PC-9 (cell line): ENCODE data around the gene ZFAND4. TPM values are rescaled to one million over a fixed set of nuclear protein-coding genes. Genes with fewer than 3 reads are reported as not detected.
"Not testable (repeated sequence)": the region's sequence is repeated elsewhere in the genome, so short reads cannot be mapped to it uniquely, and the experiment has no call there.

Source experiments
- Bru-seq: library from RNA; stranded (reverse); fragments of 400-500 nt; gene quantifications from one replicate; lab custom pipeline; 2021; lab: Mats Ljungman, UMichigan
- BruChase-seq, 2 experiments: library from RNA; stranded (reverse); fragments of 400-500 nt; gene quantifications; one replicate each; lab custom pipeline; 2021; lab: Mats Ljungman, UMichigan
- BruUV-seq: library from RNA; stranded (reverse); fragments of 400-500 nt; replicated peaks from 2 replicates; lab custom pipeline; 2021; lab: Mats Ljungman, UMichigan
- CTCF ChIA-PET: fragments of 300-600 bp; sonication (Branson Sonifier 250); formaldehyde crosslinking; loops from one replicate; lab custom pipeline; 2022; ENCODE audit warnings: antibody characterized with exemption; lab: Charles Lee
- POLR2A ChIA-PET: fragments of 300-600 bp; sonication (Branson Sonifier 250); formaldehyde crosslinking; loops from one replicate; lab custom pipeline; 2022; ENCODE audit warnings: antibody characterized with exemption; ENCODE audit not compliant: unreplicated experiment; lab: Charles Lee
- DNase-seq, 2 experiments: peaks; one replicate each; pipeline versions ENCODE4 v3.0.0 to v3.0.0-alpha.2; 2015 to 2022; ENCODE audit warnings: mixed read lengths in 1 of 2
- H2AFZ ChIP-seq: fragments of 200-600 bp; sonication (generic); 2 replicates; pipeline ENCODE4 v1.8.1; 2017; ENCODE audit warnings: antibody characterized with exemption
- H3F3A ChIP-seq: fragments of 200-600 bp; sonication (generic); 2 replicates; pipeline ENCODE4 v1.8.1; 2017; ENCODE audit warnings: antibody characterized with exemption, mild to moderate bottlenecking, low read depth; ENCODE audit not compliant: insufficient read depth
- H3K27ac ChIP-seq: fragments of 200-600 bp; sonication (generic); 2 replicates; pipeline ENCODE4 v1.6.1; 2016; ENCODE audit warnings: mixed run types
- H3K27me3 ChIP-seq: fragments of 200-600 bp; sonication (generic); 2 replicates; pipeline ENCODE4 v1.6.1; 2016; ENCODE audit warnings: low read depth, mixed run types; ENCODE audit not compliant: insufficient read depth
- H3K36me3 ChIP-seq: fragments of 200-600 bp; sonication (generic); 2 replicates; pipeline ENCODE4 v1.6.1; 2016; ENCODE audit warnings: low read depth, mixed run types
- H3K4me1 ChIP-seq: fragments of 200-600 bp; sonication (generic); replicated peaks from 2 replicates; pipeline ENCODE4 v1.6.1; 2016; ENCODE audit warnings: mixed run types; ENCODE audit not compliant: insufficient read depth
- H3K4me2 ChIP-seq: fragments of 200-600 bp; sonication (generic); 2 replicates; pipeline ENCODE4 v1.6.1; 2017; ENCODE audit warnings: mixed run types
- H3K4me3 ChIP-seq: fragments of 200-600 bp; sonication (generic); 2 replicates; pipeline ENCODE4 v1.6.1; 2016; ENCODE audit warnings: mixed run types
- H3K79me2 ChIP-seq: fragments of 200-600 bp; sonication (generic); 2 replicates; pipeline ENCODE4 v1.6.1; 2017; ENCODE audit warnings: low read depth, mixed run types
- H3K9me2 ChIP-seq: fragments of 200-600 bp; sonication (generic); 2 replicates; pipeline ENCODE4 v1.8.1; 2017; ENCODE audit warnings: mild to moderate bottlenecking; ENCODE audit not compliant: insufficient read depth
- H3K9me3 ChIP-seq: fragments of 200-600 bp; sonication (generic); 2 replicates; pipeline ENCODE4 v1.8.1; 2016; ENCODE audit warnings: low read depth; ENCODE audit not compliant: insufficient read depth
- H4K20me1 ChIP-seq: fragments of 200-600 bp; sonication (generic); 2 replicates; pipeline ENCODE4 v1.8.1; 2017; ENCODE audit not compliant: insufficient read depth
- CTCF ChIP-seq: fragments of 200-600 bp; sonication (generic); conservative IDR thresholded peaks from 2 replicates; pipeline ENCODE4 v1.6.1; 2017; ENCODE audit warnings: mixed run types, antibody characterized with exemption, mild to moderate bottlenecking, moderate library complexity
- EZH2 ChIP-seq: fragments of 200-600 bp; sonication (generic); IDR thresholded peaks from 2 replicates; pipeline ENCODE4 v1.8.0; 2017; ENCODE audit warnings: antibody characterized with exemption, low read depth
- intact Hi-C: fragments of 100-400 bp; cut with micrococcal nuclease; formaldehyde crosslinking; loops from one replicate; pipeline ENCODE4 v1.10.0; 2022; ENCODE audit not compliant: unreplicated experiment
- long read RNA-seq: library from polyadenylated mRNA; stranded (forward); transcript quantifications from one replicate; pipeline ENCODE4 v2.0.0, GENCODE V29; 2022
- total RNA-seq: library from RNA; stranded (reverse); gene quantifications from 2 replicates; pipeline ENCODE4 v1.2.3, GENCODE V29; 2021

Gene ZFAND4
- total RNA-seq (3.5 and 4.4 TPM in 2 replicates), Bru-seq, nascent RNA (percentile 57 among the genes with signal in this experiment), BruChase-seq, experiment 1, labeled RNA remaining after a 2-hour chase (percentile 48 among the genes with signal in this experiment), BruChase-seq, experiment 2, labeled RNA remaining after a 6-hour chase (percentile 44 among the genes with signal in this experiment)
- long read RNA-seq, partial matches to known transcripts, result 0 of 6 reads
- long read RNA-seq, other reads (novel, unspliced or antisense), result 6 of 6 reads

GRCh38 chr10:45672181-45673073 lies at the start of gene ZFAND4:
Gene ZFAND4 (minus strand): TSS chr10:45672772. CDS start chr10:45663725, 9,047 bp downstream.
- no TSS peak for BruUV-seq
- H2AFZ ChIP-seq, result peak within 1 kb of the TSS; percentile 98
- no peaks in the 10 kb centered on the region for H3K36me3 ChIP-seq
- TF ChIP-seq EZH2 (no peak), CTCF (peak; percentile 52; the same call in 1 of the 2 replicates)
- no peaks in the 10 kb centered on the region for H3K79me2 ChIP-seq
- H3K9me3 ChIP-seq, result no peaks in the 10 kb centered on the region
- intact Hi-C loops, result loop anchor here (1.0 to 10.0 kb wide), 3 partner anchors 207 to 418 kb away; partner anchors contain the start of gene OR13A1
- no peaks in the 10 kb centered on the region for H3K9me2 ChIP-seq
- no peaks in the 10 kb centered on the region for H4K20me1 ChIP-seq
- ChIA-PET CTCF (interaction anchor here (0.7 to 1.2 kb wide), 4 partner anchors 108 to 469 kb away, joined by 3 to 4 read pairs (median 4); no protein-coding TSS in a partner anchor), POLR2A (no interaction called here)
- peak within 1 kb of the TSS; percentile 83 for H3K4me2 ChIP-seq
- peak; percentile 88 to 97 for DNase-seq
- H3K4me3 ChIP-seq, result peak within 1 kb of the TSS; percentile 70
- H3K4me1 ChIP-seq, result peaks cover 8% of the 10 kb centered on the region; the same call in 1 of the 2 replicates
- H3K27ac ChIP-seq, result 0 out of 2 replicates have a peak within 1 kb of the TSS, but pooled peaks have one; percentile 7
- peaks cover 10% of the 10 kb centered on the region; the same call in 1 of the 2 replicates for H3F3A ChIP-seq
- H3K27me3 ChIP-seq, result no peaks in the 10 kb centered on the region

GRCh38 chr10:45721503-45721902 lies 48.9 kb upstream of the ZFAND4 start:
- H3K27ac ChIP-seq, H3K36me3 ChIP-seq, H3K4me3 ChIP-seq, POLR2A ChIA-PET, H3K4me2 ChIP-seq, H3K9me2 ChIP-seq, H3F3A ChIP-seq, CTCF ChIA-PET, H3K4me1 ChIP-seq, H3K79me2 ChIP-seq, H2AFZ ChIP-seq, H4K20me1 ChIP-seq, H3K27me3 ChIP-seq, H3K9me3 ChIP-seq, intact Hi-C loops, BruUV-seq, DNase-seq: not testable (repeated sequence)

GRCh38 chr10:45717642-45718041 lies 45.1 kb upstream of the ZFAND4 start:
- H3K36me3 ChIP-seq, H3K27me3 ChIP-seq, H3K4me1 ChIP-seq, H3K9me3 ChIP-seq, H4K20me1 ChIP-seq, H3K4me3 ChIP-seq, DNase-seq, POLR2A ChIA-PET, H3K27ac ChIP-seq, intact Hi-C loops, H3F3A ChIP-seq, H2AFZ ChIP-seq, H3K79me2 ChIP-seq, CTCF ChIA-PET, H3K9me2 ChIP-seq, BruUV-seq, H3K4me2 ChIP-seq: not testable (repeated sequence)

GRCh38 chr10:45717053-45717452 lies 44.5 kb upstream of the ZFAND4 start:
- H3K4me1 ChIP-seq, CTCF ChIA-PET, H3K27ac ChIP-seq, H3K9me2 ChIP-seq, H4K20me1 ChIP-seq, DNase-seq, H3K79me2 ChIP-seq, H3K4me2 ChIP-seq, H3K4me3 ChIP-seq, H3K36me3 ChIP-seq, BruUV-seq, H3K9me3 ChIP-seq, H3F3A ChIP-seq, H3K27me3 ChIP-seq, intact Hi-C loops, POLR2A ChIA-PET, H2AFZ ChIP-seq: not testable (repeated sequence)

- H3K4me3 ChIP-seq, POLR2A ChIA-PET, H3K4me1 ChIP-seq, H2AFZ ChIP-seq, H3K9me3 ChIP-seq, DNase-seq, CTCF ChIA-PET, H3F3A ChIP-seq, H4K20me1 ChIP-seq, H3K27me3 ChIP-seq, H3K36me3 ChIP-seq, BruUV-seq, H3K4me2 ChIP-seq, intact Hi-C loops, H3K27ac ChIP-seq, H3K9me2 ChIP-seq, H3K79me2 ChIP-seq: not testable (repeated sequence)
Measured at GRCh38 chr10:45711223-45711622, 38.7 kb upstream of the ZFAND4 start.

GRCh38 chr10:45710200-45710796 lies 37.7 kb upstream of the ZFAND4 start:
- POLR2A ChIA-PET, H3K9me3 ChIP-seq, H4K20me1 ChIP-seq, H3K4me2 ChIP-seq, H3K9me2 ChIP-seq, H3K4me3 ChIP-seq, H3K79me2 ChIP-seq, BruUV-seq, H3K36me3 ChIP-seq, H3K27ac ChIP-seq, intact Hi-C loops, CTCF ChIA-PET, H2AFZ ChIP-seq, DNase-seq, H3K27me3 ChIP-seq, H3K4me1 ChIP-seq, H3F3A ChIP-seq: not testable (repeated sequence)
